GM23338 (cell line): ENCODE measurements around the gene GPSM1. TPM values are rescaled to one million over a fixed set of nuclear protein-coding genes. Genes with fewer than 3 reads are reported as not detected.

Source experiments
- CREB1 ChIP-seq: fragments of 250-450 bp; sonication (Bioruptor Pico); IDR thresholded peaks from 2 replicates; pipeline ENCODE4 v1.5.0; 2020; ENCODE audit warnings: low read depth, mild to moderate bottlenecking, moderate library complexity
- EZH2 ChIP-seq: fragments of 200-600 bp; sonication (generic); IDR thresholded peaks from one replicate; pipeline ENCODE4 v1.8.0; 2017; ENCODE audit warnings: antibody characterized with exemption, mild to moderate bottlenecking, low read depth; ENCODE audit not compliant: unreplicated experiment
- JUNB ChIP-seq: IDR thresholded peaks from one replicate; pipeline ENCODE4 v1.6.1; 2016; ENCODE audit warnings: antibody characterized with exemption; ENCODE audit not compliant: unreplicated experiment
- POLR2AphosphoS5 ChIP-seq: IDR thresholded peaks from 2 replicates; pipeline ENCODE4 v1.6.1; 2016; ENCODE audit warnings: antibody characterized with exemption, low read depth
- ZNF114 ChIP-seq: fragments of 250-450 bp; sonication (Bioruptor Pico); IDR thresholded peaks from 2 replicates; pipeline ENCODE4 v1.5.0; 2020; ENCODE audit warnings: mild to moderate bottlenecking, moderate library complexity
- ZNF331 ChIP-seq: fragments of 250-450 bp; sonication (Bioruptor Pico); IDR thresholded peaks from 2 replicates; pipeline ENCODE4 v1.5.0; 2020; ENCODE audit warnings: low read depth, mild to moderate bottlenecking, moderate library complexity
- polyA plus RNA-seq: library from polyadenylated mRNA; unstranded; fragments of >200 nt; fragmentation: Nextera tagmentation; extraction: Ambion mirVana; gene quantifications from 2 replicates; pipeline ENCODE4 v1.2.1, GENCODE V29; 2016
- total RNA-seq: library from RNA; depleted of rRNA; stranded (reverse); fragments of >200 nt; shearing (Covaris generic); gene quantifications from 2 replicates; pipeline ENCODE4 v1.2.3, GENCODE V29; 2014
- TF ChIP-seq, protein P1 (sequence below): fragments of 250-450 bp; sonication (Bioruptor Pico); IDR thresholded peaks from 2 replicates; pipeline ENCODE4 v1.5.0; 2020; ENCODE audit warnings: mild to moderate bottlenecking, moderate library complexity
- TF ChIP-seq, protein P2 (sequence below): IDR thresholded peaks from 2 replicates; pipeline ENCODE4 v1.6.1; 2016; ENCODE audit warnings: antibody characterized with exemption
- TF ChIP-seq, protein P3 (sequence below), 2 experiments: fragments of 200-600 bp in 1 of 2; sonication (generic) in 1 of 2; conservative IDR thresholded peaks; 2 replicates each; pipeline versions ENCODE4 v1.5.1 to v1.6.1; 2016 to 2017; ENCODE audit warnings: antibody characterized with exemption in 2 of 2, low read depth in 2 of 2, mild to moderate bottlenecking in 2 of 2, moderate library complexity in 1 of 2

Gene GPSM1
- total and polyA plus RNA-seq, 2 experiments from 2014 or later = 4.8 to 23.2 TPM

DNA sequence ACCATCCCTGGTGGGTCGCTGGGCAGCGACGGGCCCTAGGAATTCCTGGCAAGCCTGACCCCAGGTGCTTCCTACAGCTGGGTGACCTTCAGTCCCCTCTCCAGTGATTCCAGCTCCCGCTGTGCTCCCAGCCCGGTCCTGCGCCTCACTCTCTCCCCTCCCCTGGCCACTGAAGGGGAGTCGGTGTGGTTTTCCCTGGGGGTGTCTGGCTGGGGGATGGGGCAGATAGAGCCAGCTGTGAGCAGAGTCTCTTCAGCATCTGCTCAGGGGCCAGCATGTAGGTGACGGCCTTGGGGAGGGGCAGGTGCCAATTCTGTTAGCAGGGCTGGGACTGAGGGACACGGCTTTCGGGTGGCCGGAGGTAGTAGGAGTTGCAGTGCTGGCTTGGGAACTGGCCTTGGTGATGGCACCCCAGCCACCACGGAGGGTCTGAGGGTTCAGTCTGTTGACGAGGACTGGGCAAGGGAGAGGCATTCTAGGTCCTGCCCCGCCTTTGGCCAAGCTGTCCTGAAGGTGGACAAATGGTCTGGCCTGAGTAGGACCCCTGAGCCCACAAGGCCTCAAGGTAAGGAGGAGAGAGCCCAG is 3.2 kb downstream of the GPSM1 start (continued):
- TF ChIP-seq, protein P1, sequence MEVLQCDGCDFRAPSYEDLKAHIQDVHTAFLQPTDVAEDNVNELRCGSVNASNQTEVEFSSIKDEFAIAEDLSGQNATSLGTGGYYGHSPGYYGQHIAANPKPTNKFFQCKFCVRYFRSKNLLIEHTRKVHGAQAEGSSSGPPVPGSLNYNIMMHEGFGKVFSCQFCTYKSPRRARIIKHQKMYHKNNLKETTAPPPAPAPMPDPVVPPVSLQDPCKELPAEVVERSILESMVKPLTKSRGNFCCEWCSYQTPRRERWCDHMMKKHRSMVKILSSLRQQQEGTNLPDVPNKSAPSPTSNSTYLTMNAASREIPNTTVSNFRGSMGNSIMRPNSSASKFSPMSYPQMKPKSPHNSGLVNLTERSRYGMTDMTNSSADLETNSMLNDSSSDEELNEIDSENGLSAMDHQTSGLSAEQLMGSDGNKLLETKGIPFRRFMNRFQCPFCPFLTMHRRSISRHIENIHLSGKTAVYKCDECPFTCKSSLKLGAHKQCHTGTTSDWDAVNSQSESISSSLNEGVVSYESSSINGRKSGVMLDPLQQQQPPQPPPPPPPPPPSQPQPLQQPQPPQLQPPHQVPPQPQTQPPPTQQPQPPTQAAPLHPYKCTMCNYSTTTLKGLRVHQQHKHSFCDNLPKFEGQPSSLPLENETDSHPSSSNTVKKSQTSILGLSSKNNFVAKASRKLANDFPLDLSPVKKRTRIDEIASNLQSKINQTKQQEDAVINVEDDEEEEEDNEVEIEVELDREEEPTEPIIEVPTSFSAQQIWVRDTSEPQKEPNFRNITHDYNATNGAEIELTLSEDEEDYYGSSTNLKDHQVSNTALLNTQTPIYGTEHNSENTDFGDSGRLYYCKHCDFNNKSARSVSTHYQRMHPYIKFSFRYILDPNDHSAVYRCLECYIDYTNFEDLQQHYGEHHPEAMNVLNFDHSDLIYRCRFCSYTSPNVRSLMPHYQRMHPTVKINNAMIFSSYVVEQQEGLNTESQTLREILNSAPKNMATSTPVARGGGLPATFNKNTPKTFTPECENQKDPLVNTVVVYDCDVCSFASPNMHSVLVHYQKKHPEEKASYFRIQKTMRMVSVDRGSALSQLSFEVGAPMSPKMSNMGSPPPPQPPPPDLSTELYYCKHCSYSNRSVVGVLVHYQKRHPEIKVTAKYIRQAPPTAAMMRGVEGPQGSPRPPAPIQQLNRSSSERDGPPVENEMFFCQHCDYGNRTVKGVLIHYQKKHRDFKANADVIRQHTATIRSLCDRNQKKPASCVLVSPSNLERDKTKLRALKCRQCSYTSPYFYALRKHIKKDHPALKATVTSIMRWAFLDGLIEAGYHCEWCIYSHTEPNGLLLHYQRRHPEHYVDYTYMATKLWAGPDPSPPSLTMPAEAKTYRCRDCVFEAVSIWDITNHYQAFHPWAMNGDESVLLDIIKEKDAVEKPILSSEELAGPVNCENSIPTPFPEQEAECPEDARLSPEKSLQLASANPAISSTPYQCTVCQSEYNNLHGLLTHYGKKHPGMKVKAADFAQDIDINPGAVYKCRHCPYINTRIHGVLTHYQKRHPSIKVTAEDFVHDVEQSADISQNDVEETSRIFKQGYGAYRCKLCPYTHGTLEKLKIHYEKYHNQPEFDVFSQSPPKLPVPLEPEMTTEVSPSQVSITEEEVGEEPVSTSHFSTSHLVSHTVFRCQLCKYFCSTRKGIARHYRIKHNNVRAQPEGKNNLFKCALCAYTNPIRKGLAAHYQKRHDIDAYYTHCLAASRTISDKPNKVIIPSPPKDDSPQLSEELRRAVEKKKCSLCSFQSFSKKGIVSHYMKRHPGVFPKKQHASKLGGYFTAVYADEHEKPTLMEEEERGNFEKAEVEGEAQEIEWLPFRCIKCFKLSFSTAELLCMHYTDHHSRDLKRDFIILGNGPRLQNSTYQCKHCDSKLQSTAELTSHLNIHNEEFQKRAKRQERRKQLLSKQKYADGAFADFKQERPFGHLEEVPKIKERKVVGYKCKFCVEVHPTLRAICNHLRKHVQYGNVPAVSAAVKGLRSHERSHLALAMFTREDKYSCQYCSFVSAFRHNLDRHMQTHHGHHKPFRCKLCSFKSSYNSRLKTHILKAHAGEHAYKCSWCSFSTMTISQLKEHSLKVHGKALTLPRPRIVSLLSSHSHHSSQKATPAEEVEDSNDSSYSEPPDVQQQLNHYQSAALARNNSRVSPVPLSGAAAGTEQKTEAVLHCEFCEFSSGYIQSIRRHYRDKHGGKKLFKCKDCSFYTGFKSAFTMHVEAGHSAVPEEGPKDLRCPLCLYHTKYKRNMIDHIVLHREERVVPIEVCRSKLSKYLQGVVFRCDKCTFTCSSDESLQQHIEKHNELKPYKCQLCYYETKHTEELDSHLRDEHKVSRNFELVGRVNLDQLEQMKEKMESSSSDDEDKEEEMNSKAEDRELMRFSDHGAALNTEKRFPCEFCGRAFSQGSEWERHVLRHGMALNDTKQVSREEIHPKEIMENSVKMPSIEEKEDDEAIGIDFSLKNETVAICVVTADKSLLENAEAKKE (CRISPR knock-in tag) = no peak
- TF ChIP-seq, protein P2, sequence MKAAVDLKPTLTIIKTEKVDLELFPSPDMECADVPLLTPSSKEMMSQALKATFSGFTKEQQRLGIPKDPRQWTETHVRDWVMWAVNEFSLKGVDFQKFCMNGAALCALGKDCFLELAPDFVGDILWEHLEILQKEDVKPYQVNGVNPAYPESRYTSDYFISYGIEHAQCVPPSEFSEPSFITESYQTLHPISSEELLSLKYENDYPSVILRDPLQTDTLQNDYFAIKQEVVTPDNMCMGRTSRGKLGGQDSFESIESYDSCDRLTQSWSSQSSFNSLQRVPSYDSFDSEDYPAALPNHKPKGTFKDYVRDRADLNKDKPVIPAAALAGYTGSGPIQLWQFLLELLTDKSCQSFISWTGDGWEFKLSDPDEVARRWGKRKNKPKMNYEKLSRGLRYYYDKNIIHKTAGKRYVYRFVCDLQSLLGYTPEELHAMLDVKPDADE = no peak
- TF ChIP-seq ZNF331 (CRISPR knock-in tag) = no peak
- TF ChIP-seq, protein P3, sequence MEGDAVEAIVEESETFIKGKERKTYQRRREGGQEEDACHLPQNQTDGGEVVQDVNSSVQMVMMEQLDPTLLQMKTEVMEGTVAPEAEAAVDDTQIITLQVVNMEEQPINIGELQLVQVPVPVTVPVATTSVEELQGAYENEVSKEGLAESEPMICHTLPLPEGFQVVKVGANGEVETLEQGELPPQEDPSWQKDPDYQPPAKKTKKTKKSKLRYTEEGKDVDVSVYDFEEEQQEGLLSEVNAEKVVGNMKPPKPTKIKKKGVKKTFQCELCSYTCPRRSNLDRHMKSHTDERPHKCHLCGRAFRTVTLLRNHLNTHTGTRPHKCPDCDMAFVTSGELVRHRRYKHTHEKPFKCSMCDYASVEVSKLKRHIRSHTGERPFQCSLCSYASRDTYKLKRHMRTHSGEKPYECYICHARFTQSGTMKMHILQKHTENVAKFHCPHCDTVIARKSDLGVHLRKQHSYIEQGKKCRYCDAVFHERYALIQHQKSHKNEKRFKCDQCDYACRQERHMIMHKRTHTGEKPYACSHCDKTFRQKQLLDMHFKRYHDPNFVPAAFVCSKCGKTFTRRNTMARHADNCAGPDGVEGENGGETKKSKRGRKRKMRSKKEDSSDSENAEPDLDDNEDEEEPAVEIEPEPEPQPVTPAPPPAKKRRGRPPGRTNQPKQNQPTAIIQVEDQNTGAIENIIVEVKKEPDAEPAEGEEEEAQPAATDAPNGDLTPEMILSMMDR (conservative IDR thresholded peaks at IDR 0.05; ENCODE audit: low read depth in 2 of 2) = no peak
- TF ChIP-seq JUNB = no peak
- TF ChIP-seq ZNF114 (CRISPR knock-in tag) = no peak
- no peak for TF ChIP-seq EZH2
- no peak for TF ChIP-seq CREB1 (CRISPR knock-in tag)
- no peak for TF ChIP-seq POLR2AphosphoS5
